ENCODE data around the gene TRPV2. TPM values are rescaled to one million over a fixed set of nuclear protein-coding genes. Genes with fewer than 3 reads are reported as not detected.

Gene TRPV2
- total RNA-seq (2022; extraction: Qiagen RNA extraction): 0.19 to 0.90 TPM (median 0.41 TPM) in 5 replicates

GRCh38 chr17:16415031-16415924 lies at the start of gene TRPV2:
TRPV2 (plus strand) TSS chr17:16415571; CDS start chr17:16417669, 2,098 bp downstream.

GRCh38 chr17:16380640-16381495 lies 34.5 kb upstream of the TRPV2 start, which contains the start of gene UBB:
UBB (plus strand) TSS chr17:16381091; CDS start chr17:16381908, 817 bp downstream.

Other genes starting within 250 kb of the TRPV2 start
- 64.1 to 80.0 TPM (median 73.4 TPM) in 5 replicates for gene NCOR1, start 200.0 kb upstream of the TRPV2 start, total RNA-seq (2022; extraction: Qiagen RNA extraction)
- 17.0 to 18.1 TPM (median 17.9 TPM) in 5 replicates for gene PIGL, start 198.4 kb upstream of the TRPV2 start, total RNA-seq (2022; extraction: Qiagen RNA extraction)
- 135 to 165 TPM (median 156 TPM) in 5 replicates for gene CENPV, start 62.1 kb upstream of the TRPV2 start, total RNA-seq (2022; extraction: Qiagen RNA extraction)
- 1,946 to 2,234 TPM (median 2,087 TPM) in 5 replicates for gene UBB, start 34.5 kb upstream of the TRPV2 start, total RNA-seq (2022; extraction: Qiagen RNA extraction)
- gene LRRC75A, start 76.6 kb downstream of the TRPV2 start, total RNA-seq (2022; extraction: Qiagen RNA extraction): 0.93 to 1.3 TPM (median 1.1 TPM) in 5 replicates
- gene ZNF287, start 153.6 kb downstream of the TRPV2 start, total RNA-seq (2022; extraction: Qiagen RNA extraction): 8.5 to 18.9 TPM (median 13.7 TPM) in 5 replicates
- 1.5 to 2.6 TPM (median 1.7 TPM) in 5 replicates for gene ZNF624, start 238.3 kb downstream of the TRPV2 start, total RNA-seq (2022; extraction: Qiagen RNA extraction)